ENCODE measurements around the gene C11orf24. TPM values are rescaled to one million over a fixed set of nuclear protein-coding genes. Genes with fewer than 3 reads are reported as not detected.

C11orf24 gene
- total and polyA plus RNA-seq, 4 donors: 9.8 to 50.0 (median 29.6) TPM

DNA sequence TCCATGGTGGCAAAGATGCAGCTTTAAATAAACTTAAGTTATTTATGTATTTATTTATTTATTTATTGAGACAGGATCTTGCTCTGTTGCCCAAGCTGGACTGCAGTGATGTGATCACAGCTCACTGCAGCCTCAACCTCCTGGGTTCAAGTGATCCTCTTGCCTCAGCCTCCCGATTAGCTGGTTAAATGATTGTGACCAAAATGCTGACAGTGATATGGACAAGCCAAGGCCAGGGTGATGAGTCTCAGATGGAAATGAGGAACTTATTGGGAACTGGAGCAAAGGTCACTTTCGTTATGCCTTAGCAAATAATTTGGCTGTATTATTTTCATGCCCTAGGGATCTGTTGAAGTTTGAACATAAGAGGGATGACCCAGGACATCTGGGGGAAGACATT lies 31.3 kb upstream of the C11orf24 start:
- TF ChIP-seq, protein P1, sequence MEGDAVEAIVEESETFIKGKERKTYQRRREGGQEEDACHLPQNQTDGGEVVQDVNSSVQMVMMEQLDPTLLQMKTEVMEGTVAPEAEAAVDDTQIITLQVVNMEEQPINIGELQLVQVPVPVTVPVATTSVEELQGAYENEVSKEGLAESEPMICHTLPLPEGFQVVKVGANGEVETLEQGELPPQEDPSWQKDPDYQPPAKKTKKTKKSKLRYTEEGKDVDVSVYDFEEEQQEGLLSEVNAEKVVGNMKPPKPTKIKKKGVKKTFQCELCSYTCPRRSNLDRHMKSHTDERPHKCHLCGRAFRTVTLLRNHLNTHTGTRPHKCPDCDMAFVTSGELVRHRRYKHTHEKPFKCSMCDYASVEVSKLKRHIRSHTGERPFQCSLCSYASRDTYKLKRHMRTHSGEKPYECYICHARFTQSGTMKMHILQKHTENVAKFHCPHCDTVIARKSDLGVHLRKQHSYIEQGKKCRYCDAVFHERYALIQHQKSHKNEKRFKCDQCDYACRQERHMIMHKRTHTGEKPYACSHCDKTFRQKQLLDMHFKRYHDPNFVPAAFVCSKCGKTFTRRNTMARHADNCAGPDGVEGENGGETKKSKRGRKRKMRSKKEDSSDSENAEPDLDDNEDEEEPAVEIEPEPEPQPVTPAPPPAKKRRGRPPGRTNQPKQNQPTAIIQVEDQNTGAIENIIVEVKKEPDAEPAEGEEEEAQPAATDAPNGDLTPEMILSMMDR (IDR thresholded peaks at IDR 0.05; ENCODE audit: control extremely low read depth, extremely low read depth): no peak
- ATAC-seq (ENCODE audit: insufficient read depth, low FRiP score): no peak
- Histone ChIP-seq H3K4me1 (ENCODE audit: control insufficient read depth in 5 of 5, insufficient read depth in 5 of 5, low read length in 5 of 5) (peaks cover 0 to 3% (median 0%) of the 10 kb centered on the region in 5 donors), H3K4me3 (no peak overlapping the region), H3K36me3 (ENCODE audit: control insufficient read depth in 4 of 4, insufficient read depth in 4 of 4, low read length in 4 of 4) (no peaks in the 10 kb centered on the region), H3K27ac (ENCODE audit: low read depth in 1 of 2, low read length in 1 of 2) (no peak overlapping the region), H3K9me3 (ENCODE audit: control insufficient read depth in 4 of 4, insufficient read depth in 3 of 4, low read length in 3 of 4) (no peaks in the 10 kb centered on the region), H3K9ac (ENCODE audit: insufficient read depth in 1 of 2, low read length in 2 of 2) (no peak overlapping the region), H3K27me3 (ENCODE audit: control insufficient read depth in 3 of 3, insufficient read depth in 3 of 3, low read length in 2 of 3) (no peaks in the 10 kb centered on the region)
- DNase-seq: no peak
- WGBS, 2 donors: 63 to 69% methylated on average over 2 of the region's 2 CpGs

DNA sequence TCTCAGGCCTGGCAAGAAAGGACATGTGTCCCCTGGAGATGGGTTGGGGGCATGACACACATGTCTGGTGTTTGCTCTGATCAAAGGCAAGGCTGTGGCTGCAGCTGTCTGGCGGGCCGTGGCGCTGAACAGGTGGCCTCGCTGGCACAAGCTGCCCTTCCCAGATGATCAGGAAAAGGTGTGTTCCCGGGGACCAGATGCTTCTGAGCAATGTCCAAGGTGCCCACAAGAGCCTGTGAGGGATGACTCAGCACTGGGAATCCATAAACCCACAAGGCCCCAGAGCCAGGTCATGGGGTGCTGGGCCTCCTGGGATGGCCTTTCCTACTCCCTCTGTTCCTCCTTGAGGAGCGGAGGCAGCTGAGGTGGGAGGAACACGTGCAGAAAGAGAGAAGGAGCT lies 30.9 kb upstream of the C11orf24 start:
- 70 to 74% methylated on average over 7 of the region's 7 CpGs for WGBS, 2 donors
- no peak overlapping the region for H3K27ac ChIP-seq (ENCODE audit: low read depth in 1 of 2, low read length in 1 of 2)

DNA sequence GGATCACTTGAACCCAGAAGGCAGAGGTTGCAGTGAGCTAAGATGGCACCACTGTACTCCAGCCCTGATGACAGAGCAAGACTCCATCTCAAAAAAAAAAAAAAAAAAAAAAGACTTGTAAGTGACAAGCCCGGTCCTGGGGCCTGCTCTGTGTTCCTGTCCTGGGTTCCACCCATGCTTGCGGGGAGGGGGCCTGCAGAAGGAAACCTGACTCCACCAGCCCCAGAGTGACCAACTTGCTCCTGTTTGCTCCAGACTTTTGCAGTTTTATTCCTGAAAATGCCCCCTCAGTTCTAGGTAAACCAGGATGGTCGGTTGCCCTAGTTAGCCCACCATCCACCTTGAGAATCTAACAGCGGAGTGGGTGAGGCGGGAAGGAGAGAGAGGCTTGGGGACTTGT lies 30.5 kb upstream of the C11orf24 start:
- Histone ChIP-seq H3K4me3 (no peak overlapping the region), H3K9me3 (ENCODE audit: control insufficient read depth in 4 of 4, insufficient read depth in 3 of 4, low read length in 3 of 4) (no peaks in the 10 kb centered on the region), H3K27ac (ENCODE audit: low read depth in 1 of 2, low read length in 1 of 2) (no peak overlapping the region), H3K36me3 (ENCODE audit: control insufficient read depth in 4 of 4, insufficient read depth in 4 of 4, low read length in 4 of 4) (no peaks in the 10 kb centered on the region), H3K4me1 (ENCODE audit: control insufficient read depth in 5 of 5, insufficient read depth in 5 of 5, low read length in 5 of 5) (peaks cover 0 to 4% (median 0%) of the 10 kb centered on the region in 5 donors), H3K9ac (ENCODE audit: insufficient read depth in 1 of 2, low read length in 2 of 2) (no peak overlapping the region), H3K27me3 (ENCODE audit: control insufficient read depth in 3 of 3, insufficient read depth in 3 of 3, low read length in 2 of 3) (no peaks in the 10 kb centered on the region)
- WGBS, 2 donors: 86 to 89% methylated on average over 5 of the region's 5 CpGs
- ATAC-seq (ENCODE audit: insufficient read depth, low FRiP score): no peak
- DNase-seq: no peak
- TF ChIP-seq, protein P1 (IDR thresholded peaks at IDR 0.05; ENCODE audit: control extremely low read depth, extremely low read depth): no peak

More for the DNA sequence above, 30.9 kb upstream of the C11orf24 start:
- H3K4me1 ChIP-seq (ENCODE audit: control insufficient read depth in 5 of 5, insufficient read depth in 5 of 5, low read length in 5 of 5): peaks cover 0 to 4% (median 0%) of the 10 kb centered on the region in 5 donors
- ATAC-seq (ENCODE audit: insufficient read depth, low FRiP score) (no peak), DNase-seq (no peak)
- H3K9ac ChIP-seq (ENCODE audit: insufficient read depth in 1 of 2, low read length in 2 of 2): no peak overlapping the region
- H3K27me3 ChIP-seq (ENCODE audit: control insufficient read depth in 3 of 3, insufficient read depth in 3 of 3, low read length in 2 of 3): no peaks in the 10 kb centered on the region
- no peak overlapping the region for H3K4me3 ChIP-seq
- no peaks in the 10 kb centered on the region for H3K9me3 ChIP-seq (ENCODE audit: control insufficient read depth in 4 of 4, insufficient read depth in 3 of 4, low read length in 3 of 4)
- TF ChIP-seq, protein P1 (IDR thresholded peaks at IDR 0.05; ENCODE audit: control extremely low read depth, extremely low read depth): no peak
- no peaks in the 10 kb centered on the region for H3K36me3 ChIP-seq (ENCODE audit: control insufficient read depth in 4 of 4, insufficient read depth in 4 of 4, low read length in 4 of 4)
